HG03565 (cell line): Measurements from ENCODE around the gene RHBDD3.
"Not testable (repeated sequence)": the region's sequence is repeated elsewhere in the genome, so short reads cannot be mapped to it uniquely, and the experiment has no call there.

Source experiments
- ATAC-seq: cut with Tn5 transposase; IDR thresholded peaks from one replicate; pipeline ENCODE4 v1.9.1; 2021; ENCODE audit warnings: mild to moderate bottlenecking, moderate library complexity; ENCODE audit not compliant: unreplicated experiment

The RHBDD3 gene

GRCh38 chr22:29219409-29219782 is 48.4 kb downstream of the RHBDD3 start:
- ATAC-seq: not testable (repeated sequence)

GRCh38 chr22:29218758-29219408 is 48.9 kb downstream of the RHBDD3 start:
- ATAC-seq: no peak

- no peak for ATAC-seq
Measured at GRCh38 chr22:29217827-29218757, 49.7 kb downstream of the RHBDD3 start.

- ATAC-seq: no peak
Measured at GRCh38 chr22:29216873-29217666, 50.7 kb downstream of the RHBDD3 start.

- no peak for ATAC-seq
Measured at GRCh38 chr22:29216011-29216872, 51.5 kb downstream of the RHBDD3 start.

GRCh38 chr22:29215012-29215860 is 52.5 kb downstream of the RHBDD3 start:
- no peak for ATAC-seq

GRCh38 chr22:29214232-29214631 is 53.5 kb downstream of the RHBDD3 start:
- ATAC-seq: no peak

- ATAC-seq: no peak
Measured at GRCh38 chr22:29213493-29213892, 54.3 kb downstream of the RHBDD3 start.

- no peak for ATAC-seq
Measured at GRCh38 chr22:29212743-29213142, 55.0 kb downstream of the RHBDD3 start.

GRCh38 chr22:29211466-29211865 is 56.3 kb downstream of the RHBDD3 start:
- no peak for ATAC-seq

- no peak for ATAC-seq
Measured at GRCh38 chr22:29211066-29211465, 56.7 kb downstream of the RHBDD3 start.
